ENCODE data around the gene LSM4.
A peak's percentile ranks its signal among the peaks of the same experiment; 100 is the strongest.
"Not testable (repeated sequence)": the region's sequence is repeated elsewhere in the genome, so short reads cannot be mapped to it uniquely, and the experiment has no call there.

Gene LSM4

DNA sequence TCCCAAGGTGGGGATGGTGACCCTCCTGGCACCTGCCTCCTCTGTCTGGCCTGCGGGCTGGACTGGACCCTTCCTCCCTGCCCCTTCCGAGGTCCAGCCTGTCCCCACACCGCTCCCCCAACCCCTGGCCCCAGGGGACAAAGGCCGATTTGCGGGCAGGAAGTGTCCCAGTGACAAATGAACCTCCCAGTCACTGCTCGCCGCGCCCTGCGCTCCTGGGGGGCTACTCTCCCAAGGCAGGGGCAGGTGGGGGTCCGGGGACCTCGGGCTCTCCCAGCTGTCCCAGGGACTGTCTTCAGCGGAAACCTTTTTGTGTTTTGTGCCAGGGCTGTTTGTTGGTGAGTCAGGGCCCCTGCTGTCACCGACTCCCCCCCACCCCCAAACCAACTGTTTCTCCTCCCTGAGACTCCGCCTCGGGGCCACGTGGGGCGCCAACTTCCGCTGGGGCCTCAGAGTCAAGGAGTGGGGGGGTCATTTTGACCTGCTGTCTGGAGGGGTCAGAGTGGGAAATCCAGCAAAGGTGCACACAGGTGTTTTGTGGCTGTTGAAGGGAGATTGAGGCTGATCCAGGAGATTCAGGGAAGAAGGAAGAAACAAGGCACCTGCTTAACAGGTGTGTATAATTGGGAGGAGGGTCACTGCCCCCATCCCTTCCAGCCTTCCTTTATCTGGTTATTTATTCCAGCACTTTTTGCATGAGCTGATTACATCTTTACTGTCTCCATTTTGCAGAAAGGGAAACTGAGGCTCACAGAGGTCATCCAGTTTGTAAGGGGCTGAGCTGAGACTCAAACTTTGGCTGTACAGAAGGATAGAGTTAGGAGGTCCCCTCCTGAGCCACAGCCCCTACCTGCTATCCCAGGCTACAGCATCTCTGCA is 18.4 kb upstream of the LSM4 start:
- peak in 1 of 2 donors; percentile 53 for DNase-seq (ENCODE audit: extremely low read depth in 1 of 2, low read depth in 1 of 2)

DNA sequence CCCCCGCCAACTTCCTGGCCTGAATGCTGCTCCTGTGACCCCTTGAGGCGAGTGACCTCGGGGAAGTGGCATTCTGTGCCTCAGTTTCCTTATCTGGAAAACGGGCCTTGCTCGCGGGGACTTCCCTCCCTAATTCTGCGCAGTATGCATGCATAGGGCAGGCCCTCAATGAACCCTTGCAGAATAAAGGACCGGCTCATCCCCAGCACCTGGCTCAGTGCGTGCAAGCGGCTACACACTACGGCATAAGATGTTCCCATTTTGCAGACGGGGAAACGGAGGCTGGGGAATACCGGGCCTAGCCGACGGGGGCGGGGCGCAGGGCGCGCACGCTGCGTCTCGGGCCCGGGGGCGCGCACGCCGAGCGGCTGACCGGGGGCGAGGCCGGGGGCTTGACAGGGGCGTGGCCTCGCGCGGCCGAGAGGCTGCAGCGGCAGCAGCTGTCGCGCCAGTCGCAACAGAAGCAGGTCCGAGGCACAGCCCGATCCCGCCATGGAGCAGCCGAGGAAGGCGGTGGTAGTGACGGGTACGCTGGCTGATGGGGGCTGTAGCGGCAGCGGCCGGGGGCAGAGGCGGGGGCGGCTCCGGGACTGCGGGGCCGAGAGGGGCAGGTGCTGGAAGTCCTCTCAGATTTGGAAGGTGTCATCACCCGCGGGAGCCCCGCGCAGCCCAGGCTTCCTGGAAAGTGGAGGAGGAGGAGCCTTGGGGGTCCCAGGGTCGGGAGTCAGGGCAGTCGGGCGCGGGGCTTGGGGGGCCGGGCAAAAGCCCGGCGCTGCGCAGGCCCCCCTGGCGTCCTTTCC is 17.5 kb upstream of the LSM4 start, which contains the start of gene PGPEP1:
Gene PGPEP1 (plus strand): TSS at position 409 of the 800 bp plus-strand sequence. CDS start 84 bp downstream, at position 493.
- peak in 1 of 2 donors; percentile 49 for DNase-seq (ENCODE audit: extremely low read depth in 1 of 2, low read depth in 1 of 2)

DNA sequence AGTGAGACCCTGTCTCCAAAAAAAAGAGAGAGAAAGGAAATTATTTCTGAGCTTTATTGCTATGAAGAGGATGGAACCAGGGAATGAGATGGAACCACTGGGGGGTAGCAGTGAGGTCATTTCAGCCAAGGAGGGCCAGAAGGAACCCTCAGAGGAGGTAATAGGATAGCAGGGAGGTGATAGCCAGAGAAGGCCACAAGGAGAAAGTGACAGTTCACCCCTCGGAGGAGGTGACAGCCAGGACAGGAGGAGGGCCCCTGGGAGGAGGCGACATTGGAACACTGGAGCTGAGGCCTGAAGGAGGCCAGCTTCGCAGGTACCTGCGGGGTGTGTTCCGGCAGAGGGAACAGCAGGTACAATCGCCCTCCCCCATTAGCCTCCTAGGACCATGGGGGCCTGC is 16.8 kb upstream of the LSM4 start:
- no peak for DNase-seq (ENCODE audit: extremely low read depth in 1 of 2, low read depth in 1 of 2)

DNA sequence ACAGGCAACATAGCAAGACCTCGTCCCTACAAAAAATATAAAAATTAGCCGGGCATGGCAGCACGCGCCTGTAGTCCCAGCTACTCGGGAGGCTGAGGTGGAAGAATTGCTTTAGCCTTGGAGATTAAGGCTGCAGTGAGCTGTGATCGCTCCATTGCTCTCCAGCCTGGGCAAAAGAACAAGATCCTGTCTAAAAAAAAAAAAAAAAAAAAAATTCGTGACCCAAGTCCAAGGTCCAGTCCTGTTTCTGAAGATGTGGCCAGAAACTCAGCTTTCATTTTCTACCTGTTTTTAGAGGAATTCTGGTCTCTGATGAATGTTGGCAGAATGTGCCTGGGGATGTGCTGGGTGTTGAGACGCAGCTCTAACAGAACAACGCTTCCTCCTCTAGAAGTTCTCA is 15.7 kb upstream of the LSM4 start:
- no peak for DNase-seq (ENCODE audit: extremely low read depth in 1 of 2, low read depth in 1 of 2)

DNA sequence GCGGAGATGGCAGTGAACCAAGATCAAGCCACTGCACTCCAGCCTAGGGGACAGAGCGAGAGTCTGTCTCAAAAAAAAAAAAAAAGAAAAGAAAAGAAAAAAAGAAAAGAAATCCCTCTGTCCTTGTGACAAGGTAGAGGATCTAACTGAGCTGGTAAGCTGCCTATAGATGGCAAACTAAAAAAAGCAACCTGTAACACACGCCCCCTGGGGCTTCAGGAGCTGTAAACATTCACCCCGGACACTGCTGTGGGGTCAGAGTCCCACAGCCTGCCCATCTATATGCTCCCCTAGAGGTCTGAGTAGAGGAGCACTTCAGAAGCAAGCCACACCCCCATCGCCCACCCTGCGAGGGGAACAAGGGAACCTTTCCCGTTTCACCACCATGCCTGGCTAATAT is 13.2 kb upstream of the LSM4 start:
- no peak for DNase-seq (ENCODE audit: extremely low read depth in 1 of 2, low read depth in 1 of 2)

DNA sequence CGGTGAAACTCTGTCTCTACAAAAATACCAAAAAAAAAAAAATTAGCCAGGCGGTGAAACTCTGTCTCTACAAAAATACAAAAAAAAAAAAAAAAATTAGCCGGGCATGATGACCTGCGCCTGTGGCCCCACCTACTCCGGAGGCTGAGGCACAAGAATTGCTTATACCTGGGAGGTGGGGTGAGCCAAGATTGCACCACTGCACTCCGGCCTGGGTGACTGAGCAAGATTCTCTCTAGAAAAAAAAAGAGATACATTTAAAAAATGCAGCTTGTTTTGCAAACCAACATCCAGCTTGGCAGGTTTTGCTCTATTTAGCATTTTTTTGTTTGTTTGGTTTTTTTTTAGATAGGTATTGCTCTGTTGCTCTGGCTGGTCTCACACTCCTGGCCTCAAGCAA is 10.8 kb upstream of the LSM4 start:
- no peak for DNase-seq (ENCODE audit: extremely low read depth in 1 of 2, low read depth in 1 of 2)

DNA sequence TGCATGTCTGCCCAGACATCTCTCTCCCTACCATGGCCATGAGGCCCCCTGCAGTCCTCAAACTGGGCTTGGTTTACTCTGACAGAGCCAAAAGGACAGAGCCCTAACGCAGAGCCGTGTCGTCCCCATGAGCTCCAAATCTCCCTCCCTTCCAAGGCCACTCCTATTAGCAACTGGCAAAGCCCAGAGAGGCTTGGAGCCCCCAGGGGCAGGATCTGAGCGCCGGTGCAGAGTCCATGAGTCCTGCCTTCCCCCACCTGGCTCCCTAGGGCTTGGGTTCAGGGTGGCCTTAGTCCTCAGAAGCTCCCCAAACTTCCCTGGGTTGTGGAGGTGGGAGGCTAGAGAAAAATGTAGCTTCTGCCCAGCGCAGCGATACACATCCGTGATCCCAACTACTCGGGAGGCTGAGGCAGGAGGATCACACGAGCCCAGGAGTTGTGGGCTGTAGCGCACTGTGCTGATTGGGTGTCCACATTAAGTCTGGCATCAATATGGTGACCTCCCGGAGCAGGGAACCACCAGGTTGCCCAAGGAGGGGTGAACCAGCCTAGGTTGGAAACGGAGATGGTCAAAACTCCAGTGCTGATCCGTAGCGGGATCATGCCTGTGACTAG is 10.1 kb upstream of the LSM4 start:
- DNase-seq (ENCODE audit: extremely low read depth in 1 of 2, low read depth in 1 of 2): no peak

DNA sequence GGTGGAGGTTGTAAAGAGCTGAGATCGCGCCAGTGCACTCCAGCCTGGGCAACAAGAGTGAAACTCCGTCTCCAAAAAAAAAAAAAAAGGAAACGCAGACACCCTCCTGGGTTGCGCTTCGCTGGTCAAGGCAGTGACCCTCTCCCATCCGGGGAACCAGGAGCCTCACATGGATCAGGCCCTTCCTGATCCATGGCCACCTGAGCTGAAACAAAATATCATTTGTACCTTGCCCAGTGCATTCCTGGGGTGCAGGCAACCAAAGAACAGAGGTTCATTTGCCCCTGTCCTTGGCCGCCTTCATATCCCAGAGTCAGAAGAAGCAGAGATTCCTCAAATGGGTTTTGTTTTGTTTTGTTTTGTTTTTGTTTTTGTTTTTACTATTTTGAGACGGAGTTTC is 8.0 kb upstream of the LSM4 start:
- no peak for DNase-seq (ENCODE audit: extremely low read depth in 1 of 2, low read depth in 1 of 2)

DNA sequence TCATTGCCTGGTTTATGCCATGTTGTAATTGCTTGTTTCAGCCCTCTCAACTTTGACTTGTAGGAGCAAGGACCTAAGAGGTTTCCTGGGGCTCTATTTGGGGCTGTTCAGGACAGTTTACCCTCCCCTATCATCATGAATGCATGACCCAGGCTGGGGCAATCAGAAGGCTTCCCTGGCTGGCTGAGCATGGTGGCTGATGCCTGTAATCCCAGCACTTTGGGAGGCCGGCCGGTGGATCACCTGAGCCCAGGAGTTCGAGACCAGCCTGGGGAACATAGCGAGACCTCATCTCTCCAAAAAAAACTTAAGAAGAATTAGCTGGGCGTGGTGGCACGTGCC is 6.1 kb upstream of the LSM4 start:
- DNase-seq (ENCODE audit: extremely low read depth in 1 of 2, low read depth in 1 of 2): no peak

DNA sequence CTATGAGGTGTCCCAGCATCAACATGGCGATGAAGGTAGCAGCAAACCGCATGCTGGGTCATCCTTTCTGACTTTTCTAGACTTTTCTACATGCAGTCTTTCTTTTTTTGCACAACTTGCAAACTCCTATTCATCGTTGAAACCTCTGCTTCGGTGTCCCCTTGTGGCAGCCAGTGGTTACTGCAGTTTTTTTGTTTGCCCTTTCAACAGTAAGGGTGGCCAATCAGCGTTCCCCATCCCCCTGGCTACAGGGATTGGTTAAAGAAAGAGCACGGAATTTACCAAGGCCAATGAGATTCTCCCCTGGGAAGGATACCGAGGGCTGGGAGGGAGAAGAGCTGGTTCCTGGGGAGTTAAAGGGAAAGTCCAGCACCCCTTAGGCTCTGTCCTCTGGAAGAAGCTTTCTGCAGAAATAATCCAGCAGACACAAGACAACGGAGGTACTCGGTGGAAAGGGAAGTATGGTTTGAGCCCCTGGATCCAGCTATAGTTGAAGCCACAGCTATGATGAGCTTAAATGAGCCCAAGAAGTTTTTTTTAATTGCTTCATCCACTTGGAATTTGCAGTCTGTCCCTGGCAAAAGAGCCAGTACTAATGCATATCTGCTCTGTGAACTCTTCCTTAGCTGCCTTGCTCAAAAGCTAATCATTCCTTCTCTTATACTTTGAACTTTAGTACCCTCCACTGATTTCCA is 5.6 kb upstream of the LSM4 start:
- peak; percentile 63 to 70 for DNase-seq (ENCODE audit: extremely low read depth in 1 of 2, low read depth in 1 of 2)

DNA sequence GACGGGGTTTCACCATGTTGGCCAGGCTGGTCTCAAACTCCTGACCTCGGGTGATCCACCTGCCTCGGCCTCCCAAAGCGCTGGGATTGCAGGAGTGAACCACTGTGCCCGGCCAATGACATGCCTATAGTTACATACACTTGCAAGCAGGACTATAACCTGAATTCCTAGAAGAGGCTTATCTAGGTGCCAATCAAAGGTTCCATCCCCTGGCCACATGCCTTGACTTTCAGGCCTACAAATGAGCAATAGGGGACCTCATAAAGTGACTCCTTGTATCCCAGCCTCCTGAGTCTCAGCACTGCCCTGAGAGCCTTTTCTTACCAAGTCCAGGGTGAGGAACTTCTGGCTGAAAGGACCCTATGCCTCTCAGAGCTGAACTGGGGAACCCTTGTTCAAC is 3.9 kb upstream of the LSM4 start:
- no peak for DNase-seq (ENCODE audit: extremely low read depth in 1 of 2, low read depth in 1 of 2)

DNA sequence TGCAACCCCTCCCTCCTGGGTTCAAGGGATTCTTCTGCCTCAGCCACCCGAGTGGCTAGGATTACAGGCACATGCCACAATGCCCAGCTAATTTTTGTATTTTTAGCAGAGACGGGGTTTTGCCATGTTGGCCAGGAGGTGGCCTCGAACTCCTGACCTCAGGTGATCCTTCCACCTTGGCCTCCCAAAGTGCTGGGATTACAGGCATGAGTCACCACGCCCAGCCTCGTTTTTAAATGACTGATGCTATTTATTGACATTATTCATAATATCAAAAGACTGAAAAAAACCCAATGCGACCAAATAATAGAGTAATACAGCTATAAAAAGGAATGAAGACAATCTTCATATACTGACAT is 1.5 kb upstream of the LSM4 start:
- DNase-seq (ENCODE audit: extremely low read depth in 1 of 2, low read depth in 1 of 2): not testable (repeated sequence)

DNA sequence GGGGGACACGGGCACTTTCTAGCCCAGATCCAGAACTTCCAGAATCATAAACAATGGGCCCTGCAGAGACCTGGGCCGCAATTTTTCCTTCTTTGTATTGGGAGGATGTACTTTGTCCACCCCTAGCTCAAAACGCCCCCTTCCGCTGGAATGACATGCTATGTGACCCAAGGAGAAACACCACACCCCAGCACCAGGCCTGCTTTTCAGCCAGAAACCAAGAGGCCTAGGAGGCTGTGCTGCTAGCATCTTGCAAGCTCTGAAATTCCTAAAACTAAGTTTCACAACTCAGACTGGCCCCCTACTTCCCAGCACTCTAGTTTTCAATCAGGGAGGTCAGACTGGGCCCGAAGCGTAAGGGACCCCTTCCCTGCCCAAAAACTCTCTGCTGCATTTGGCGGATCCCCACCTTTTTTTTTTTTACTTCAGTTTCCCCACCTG is 538 bp downstream of the LSM4 start:
- DNase-seq (ENCODE audit: extremely low read depth in 1 of 2, low read depth in 1 of 2): no peak

DNA sequence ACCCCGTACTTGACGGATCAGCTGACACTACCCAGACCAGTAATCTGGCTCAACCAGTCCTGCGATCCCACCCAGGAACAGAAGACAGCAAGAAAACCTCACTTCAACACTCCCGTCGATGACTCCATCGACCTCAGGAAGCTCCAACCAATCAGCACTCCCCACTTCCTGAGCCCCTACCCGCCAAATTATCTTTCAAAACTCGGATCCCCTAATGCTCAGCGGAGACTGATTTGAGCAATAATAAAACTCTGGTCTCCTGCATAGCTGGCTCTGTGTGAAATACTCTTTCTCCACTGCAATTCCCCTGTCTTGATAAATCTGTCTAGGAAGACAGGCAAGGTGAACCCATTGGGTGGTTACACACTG is 1.2 kb downstream of the LSM4 start:
- no peak for DNase-seq (ENCODE audit: extremely low read depth in 1 of 2, low read depth in 1 of 2)

DNA sequence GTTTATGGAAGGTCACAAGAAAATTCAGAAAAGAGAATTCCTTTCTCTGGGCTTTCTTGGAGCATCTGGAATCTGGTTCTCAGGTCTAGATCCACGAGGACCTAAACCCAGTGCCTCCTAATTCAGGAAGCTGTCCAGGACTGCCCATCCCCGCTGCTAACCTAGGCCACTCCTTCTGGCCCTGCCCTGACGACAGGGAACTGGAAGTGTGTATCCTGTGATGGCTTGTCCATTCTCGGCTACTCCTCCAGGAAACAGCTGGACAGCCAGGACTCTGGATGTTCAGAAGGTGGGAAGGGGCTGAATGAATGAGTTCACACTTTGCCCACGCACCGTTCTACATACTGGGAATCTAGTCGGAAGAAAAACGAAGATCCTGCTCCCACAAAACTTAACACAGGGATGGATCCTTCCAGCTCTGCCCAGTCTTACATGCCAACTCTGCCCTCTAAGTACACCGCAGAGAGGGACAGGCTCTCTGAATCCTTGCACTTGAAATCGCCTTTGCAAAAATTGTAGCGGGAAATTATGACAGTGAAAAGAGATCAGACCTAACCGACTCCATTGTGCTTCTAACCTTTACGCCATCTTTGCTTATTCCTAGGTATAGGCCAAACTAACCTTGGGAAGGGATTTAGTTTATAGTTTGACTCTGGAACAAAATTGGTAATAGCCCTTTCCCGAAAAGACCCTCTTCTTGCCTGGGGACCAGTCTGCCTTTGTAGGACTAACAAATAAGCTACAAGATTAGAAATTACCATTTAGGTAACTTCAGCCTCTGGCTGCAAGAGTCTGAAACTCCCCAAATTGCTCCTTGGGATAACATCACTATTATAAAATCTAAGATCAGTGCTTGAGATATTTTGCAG is 1.8 kb downstream of the LSM4 start:
- DNase-seq (ENCODE audit: extremely low read depth in 1 of 2, low read depth in 1 of 2): no peak

DNA sequence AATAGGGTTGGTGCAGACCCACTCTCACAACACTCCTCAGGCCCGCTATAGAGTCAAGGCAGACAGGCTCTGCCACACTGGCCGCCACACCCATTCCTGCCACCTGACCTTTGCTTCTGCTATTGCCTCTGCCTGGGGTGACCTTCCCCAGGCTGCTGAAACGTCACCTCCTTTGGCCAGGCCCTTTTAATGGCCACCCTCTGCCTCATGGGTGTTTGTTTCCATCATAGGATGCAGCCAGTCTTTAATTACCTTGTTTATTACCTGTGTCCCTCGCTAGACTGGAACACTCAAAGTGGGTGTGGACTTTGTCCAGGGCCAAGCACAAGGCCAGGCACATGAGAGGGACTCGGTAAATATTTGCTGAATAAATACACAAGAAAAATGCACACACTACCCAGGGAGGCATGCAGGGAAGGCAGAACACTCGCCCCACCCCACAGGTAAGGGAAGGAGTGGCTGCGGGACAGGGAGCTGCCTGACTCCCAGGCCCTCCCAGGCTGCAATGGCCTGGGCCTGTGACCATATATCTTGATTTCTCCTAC is 3.2 kb downstream of the LSM4 start:
- no peak for DNase-seq (ENCODE audit: extremely low read depth in 1 of 2, low read depth in 1 of 2)

DNA sequence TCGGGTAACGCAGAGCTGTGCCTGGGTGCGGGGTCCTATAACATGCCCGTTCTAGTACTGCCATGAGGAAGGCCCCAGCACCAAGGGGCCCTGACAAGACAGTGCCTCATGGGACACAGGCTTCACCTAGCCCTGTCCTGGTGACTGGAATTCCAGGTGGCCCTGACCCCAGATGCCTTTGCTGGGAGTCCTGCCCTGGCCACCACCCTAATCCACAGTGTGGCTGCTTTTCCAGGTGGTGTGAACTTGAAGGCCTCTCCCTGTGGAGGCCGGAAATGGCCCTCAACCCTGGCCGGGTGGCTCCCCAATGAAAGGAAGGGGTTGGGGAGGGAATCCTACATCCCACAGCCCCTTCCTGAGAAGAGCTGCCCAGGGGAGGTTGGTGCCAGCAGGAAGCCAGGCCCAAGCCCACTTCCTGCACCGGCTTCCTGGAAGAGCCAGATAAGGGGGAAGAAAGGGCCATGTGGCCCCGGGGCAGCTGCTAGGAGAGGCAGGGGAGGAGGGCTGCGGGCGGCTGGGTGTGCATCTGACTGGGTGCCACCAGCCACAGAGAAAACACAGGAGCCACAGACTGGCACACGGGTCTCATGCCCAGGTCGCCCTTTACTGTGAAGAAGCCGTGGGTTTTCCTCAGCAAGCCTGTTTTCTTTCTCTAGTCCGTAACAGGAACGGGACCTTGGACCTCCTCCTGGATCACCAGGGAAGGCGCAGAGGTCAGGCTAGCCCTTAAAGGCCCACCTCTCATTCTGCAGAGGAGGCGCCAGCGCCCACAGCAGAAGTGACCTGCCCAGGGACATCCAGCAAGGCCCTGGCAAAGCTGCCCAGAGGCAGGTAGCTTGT is 4.7 kb downstream of the LSM4 start:
- DNase-seq (ENCODE audit: extremely low read depth in 1 of 2, low read depth in 1 of 2): no peak

DNA sequence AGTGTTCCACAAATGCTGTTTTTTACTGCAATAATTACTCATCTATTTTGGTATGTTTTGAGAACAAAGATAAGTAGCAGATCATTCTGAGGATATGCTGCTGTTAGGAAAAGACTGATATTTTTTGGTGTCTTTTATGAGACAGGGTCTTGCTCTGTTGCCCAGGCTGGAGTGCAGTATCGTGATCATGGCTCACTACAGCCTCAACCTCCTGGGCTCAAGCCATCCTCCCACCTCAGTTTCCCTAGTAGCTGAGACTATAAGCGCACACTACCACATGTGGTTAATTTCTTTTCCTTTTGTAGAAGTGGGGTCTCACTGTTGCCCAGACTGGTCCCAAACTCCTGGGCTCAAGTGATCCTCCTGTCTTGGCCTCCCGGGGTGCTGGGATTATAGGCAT is 9.5 kb downstream of the LSM4 start:
- no peak for DNase-seq (ENCODE audit: extremely low read depth in 1 of 2, low read depth in 1 of 2)

DNA sequence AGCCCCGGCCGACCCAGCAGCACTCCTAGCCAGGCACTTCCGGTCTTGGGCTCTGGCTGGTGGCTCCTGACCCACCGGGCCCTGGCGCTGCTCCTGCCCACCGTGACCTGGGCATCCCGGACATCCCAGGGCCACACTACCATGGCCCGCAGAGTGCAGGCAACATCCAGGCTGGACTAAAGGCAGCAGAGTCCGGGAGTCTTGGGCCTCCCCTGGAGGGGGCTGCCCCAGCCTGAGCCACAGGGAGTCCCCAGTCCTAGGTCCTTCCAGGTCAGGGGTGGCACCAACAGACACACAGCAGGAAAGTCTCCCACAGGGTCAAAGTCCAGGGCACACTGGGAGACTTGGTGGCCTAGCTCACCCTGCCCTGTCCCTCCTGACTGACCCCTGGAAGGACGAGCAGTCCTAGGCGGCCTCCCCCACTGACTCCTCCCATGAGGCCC is 10.8 kb downstream of the LSM4 start:
- DNase-seq (ENCODE audit: extremely low read depth in 1 of 2, low read depth in 1 of 2): no peak
